ENCODE data around the gene MBNL2.
"Not testable (repeated sequence)": the region's sequence is repeated elsewhere in the genome, so short reads cannot be mapped to it uniquely, and the experiment has no call there.

Gene MBNL2, protein sequence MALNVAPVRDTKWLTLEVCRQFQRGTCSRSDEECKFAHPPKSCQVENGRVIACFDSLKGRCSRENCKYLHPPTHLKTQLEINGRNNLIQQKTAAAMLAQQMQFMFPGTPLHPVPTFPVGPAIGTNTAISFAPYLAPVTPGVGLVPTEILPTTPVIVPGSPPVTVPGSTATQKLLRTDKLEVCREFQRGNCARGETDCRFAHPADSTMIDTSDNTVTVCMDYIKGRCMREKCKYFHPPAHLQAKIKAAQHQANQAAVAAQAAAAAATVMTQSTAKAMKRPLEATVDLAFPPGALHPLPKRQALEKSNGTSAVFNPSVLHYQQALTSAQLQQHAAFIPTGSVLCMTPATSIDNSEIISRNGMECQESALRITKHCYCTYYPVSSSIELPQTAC

DNA sequence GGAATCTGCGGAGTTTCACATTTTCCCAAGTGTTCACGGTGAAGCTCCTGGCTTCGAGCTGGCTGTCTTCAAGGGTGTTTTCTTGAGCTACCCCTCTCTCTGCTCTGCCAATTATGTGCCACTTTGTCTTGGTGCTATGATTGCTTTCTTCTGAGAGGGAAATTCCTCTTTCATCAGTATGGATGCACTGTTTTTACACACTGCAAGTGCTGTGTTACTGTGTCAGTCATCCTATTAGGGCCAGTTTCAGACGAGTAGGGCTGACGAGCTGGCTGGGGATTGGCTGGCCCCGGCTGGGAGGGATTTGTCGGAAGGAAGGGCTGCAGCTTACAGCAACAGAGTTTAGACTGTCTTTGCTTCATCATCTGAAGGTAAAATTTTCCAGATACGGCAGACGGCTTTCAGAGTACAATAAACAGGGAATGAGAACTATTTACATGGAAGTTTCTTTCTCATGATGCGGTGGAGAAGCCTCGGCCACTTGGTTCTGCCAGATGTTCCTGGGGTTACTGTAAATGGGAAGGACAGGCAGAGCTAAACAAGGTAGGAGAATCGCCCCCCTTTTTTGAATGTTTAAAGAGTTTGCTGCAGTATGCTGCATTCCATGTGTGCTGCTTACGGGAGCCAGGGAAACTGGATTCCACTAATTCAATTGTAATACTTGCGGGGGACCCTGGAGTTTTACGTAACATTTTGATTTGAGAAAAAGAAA, at the start of gene MBNL2:
Gene MBNL2 (plus strand): TSS at position 345 of the 712 bp plus-strand sequence. CDS start 53,903 bp downstream, outside the sequence.
- peak; percentile 83 to 89 for DNase-seq

DNA sequence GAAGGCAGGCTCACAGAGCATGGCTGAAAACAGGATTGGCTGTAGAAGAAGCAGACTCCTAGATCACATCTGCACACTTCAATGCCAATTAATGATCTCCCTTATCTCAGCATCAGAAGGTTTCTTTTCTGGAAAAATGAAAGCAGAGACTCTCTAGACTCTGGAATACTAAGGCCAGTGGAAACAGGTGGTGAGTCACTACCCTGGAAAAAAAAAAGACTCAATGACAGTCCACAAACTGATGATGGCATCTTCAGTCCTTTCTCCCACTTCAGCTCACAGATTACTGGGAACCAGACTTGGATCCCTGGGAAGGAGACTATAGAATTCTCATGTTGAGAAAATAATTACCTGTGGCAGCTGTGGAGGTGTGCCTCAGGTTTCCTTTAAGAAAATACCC, 47.5 kb upstream of the MBNL2 start:
- no peak for DNase-seq

DNA sequence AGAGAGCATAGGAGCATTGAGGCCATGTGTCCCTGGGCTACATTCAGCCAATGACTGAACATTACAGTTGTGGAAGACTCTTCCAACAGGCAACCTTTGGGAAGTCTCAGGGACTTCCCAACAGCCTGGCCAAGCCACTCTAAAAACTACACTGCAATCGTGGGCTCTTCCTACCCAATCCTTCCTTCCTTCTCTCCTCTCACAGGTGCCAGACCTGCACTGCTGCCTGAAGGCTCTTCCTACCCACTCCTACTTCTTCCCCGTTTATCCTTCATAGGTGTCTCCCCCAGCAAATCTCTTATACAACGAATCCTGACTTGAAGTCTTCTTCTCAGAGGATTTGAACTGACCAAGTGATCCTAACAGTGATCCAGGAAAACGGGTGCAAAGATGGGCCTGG, 47.1 kb upstream of the MBNL2 start:
- no peak for DNase-seq

DNA sequence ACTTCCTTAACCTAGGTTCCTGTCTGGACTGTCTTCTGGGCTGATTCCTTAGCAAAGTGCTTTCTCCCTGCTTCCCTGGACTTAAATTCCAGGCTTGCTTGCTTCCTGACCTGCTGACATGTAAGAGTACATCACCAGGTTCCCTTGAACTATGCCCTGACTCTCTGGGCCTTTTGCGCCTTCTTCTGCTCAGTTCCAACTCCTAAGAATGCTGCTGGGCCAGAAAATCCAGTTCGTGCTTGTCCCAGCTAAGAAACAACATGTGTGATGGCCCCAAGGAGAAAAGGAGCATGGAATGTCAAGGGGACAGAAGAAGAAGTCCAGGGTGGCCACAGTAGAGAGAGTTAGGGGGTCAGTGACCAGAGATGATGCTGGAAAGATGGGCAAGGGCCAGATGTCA, 42.6 kb upstream of the MBNL2 start:
- no peak for DNase-seq

DNA sequence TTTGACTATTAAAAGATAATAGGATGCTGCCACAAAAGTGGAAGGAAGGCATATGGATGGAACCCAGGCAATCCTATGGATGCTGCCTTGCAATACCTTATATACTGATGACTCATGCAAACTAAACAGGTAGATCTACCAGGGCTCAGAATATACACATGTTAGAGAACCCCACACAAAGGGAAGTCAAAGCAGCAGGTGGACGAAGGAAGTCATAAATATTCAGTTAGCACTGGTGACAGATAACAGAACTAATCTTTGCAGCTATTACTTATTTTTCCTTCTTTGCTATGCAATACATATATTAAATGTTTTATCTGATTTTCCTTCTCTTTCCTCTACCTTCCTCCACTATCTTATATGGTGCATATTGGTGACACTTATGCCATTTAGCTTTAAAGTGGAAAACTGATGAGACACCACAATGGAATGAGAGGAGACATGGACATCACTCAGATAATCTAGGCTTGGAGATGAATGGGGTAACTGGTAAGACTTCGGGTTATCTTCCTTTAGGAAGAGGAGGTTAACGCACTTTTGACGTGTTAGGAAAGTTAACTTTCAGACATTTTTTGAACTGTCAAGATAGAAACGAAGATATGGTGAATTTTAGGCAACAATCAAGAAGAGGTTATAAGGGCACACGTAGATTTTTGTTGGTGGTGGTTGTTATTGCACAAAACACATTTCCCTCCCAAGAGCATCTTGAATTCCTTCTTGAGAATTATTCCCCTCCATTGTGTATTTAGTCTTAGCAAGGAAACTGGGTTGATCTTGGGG, 39.8 kb upstream of the MBNL2 start:
- DNase-seq = no peak

DNA sequence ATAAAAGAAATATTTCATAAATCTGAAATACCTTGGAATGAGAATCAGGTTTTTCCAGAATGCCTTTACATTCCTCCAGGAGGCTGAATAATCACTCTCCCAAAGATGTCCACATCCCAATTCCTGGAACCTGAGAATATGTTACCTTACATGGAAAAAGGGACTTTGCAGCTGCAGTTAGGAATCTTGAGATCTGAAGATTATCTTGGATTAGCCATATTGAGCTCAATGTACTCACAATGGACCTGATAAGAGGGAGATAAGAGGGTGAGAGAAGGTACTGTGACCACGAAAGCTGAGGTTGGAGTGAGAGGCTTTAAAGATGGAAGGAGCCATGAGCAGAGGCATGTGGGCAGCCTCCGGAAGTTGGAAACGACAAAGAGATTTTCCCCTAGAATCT, 36.8 kb upstream of the MBNL2 start:
- no peak for DNase-seq

DNA sequence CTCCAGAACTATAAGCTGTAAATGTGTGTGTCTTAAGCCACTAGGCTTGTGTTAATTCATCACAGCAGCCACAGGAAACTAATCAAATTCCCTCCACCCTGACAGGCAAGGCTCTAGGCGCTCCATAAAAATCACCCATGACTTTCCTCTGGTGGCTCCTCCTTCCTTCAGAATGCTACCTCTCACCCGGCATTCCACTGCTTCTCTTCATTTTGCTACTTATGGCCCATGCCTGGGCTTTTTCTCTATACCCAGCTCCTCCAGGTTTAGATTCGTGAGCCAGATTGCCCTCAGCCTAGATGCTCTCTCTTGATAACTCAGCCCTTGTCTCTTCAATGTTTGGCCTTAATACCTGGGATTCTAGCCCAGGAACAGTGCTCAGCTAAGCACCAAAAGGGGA, 36.4 kb upstream of the MBNL2 start:
- no peak for DNase-seq

DNA sequence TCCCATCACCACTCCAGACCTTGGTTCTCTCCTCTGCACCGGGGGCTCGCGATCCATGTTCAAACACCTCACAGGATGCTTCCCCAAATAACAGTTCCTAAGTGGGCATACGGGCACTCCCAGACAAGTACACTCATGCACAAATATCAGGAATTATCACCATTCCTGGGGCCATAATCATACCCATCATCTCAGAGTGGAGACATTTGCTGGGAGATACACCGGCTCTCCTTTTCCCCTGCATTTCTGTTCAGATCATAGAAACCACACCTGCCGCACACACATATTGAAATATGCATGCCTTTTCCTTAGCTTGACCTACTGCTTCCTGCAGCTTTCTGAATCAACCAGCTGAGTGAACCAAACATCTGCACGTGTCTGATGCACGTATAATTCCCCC, 33.9 kb upstream of the MBNL2 start:
- no peak for DNase-seq

DNA sequence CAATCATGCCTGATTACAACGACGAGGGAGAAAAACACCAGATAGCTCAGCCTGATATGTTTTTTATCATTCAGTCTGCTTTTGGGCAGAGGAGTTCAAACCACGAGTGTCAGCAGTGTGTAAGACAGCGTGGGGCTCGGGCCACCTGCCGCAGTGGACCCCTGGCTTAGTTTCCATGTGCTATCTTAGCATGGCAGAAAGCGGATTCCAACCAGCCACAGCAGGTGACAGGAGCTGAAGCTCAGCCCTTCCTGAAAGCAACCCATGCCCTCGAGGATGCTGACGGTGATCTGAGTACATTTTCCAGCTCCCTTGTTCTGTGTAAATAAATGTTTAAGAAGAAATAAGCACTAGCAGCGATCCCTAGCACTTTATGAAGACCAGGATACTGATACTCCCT, 32.2 kb upstream of the MBNL2 start:
- DNase-seq = no peak

DNA sequence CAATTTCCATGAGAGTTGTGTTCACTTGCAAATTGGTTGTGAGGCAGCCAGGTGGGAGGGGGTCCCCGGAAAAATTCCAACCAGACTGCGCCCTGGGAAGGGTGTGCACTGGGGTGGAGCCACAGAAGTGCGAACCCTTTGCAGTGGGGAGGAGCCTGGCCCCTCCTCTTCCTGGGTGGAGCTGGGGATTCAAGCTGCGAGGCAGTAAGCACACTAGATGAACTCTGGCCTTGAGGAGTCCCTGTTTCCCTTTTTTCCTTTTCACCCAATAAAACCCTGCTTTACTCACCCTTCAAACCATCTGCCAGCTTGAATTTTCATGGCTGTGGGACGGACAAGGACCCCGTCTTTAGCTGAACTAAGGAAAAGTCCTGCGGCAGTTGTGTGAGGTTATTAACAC, 31.0 kb upstream of the MBNL2 start:
- DNase-seq = no peak

DNA sequence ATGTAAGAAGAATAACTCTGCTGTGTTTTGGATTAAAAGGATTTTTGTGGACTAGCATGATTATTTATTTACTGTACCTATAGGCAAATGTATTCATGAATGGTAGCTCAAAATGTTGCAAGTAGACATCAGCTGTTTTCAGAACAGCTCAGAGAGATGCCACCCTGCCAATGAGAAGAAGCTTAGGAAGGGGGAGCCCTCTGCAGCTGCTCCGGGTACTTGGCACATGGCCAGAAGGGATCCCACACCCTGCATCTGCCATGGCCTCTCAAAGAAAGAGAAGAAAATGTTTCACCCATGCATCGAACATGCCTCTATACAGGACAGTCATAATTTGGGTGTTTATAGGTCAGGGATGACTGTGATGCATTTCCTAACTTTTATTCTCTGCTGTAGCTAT, 30.5 kb upstream of the MBNL2 start:
- DNase-seq = no peak

DNA sequence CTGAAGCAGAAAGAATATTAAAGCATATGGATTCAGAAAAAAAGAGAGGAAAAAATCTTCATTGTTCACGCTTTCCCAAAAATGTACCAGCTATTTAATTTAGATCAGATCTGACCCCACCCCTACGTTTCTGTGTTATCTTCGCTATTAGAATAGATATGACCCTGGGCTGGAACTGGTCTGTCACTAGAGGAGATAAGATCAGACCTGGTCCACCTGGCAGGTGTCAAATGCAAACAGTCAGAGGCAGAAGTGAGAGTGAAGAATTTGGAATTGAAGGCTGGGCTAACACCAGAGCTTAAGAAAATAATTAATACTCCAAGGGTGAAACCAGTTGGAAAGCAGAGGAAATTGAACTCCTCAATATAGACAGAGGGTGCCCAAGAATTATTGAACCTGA, 30.0 kb upstream of the MBNL2 start:
- no peak for DNase-seq

DNA sequence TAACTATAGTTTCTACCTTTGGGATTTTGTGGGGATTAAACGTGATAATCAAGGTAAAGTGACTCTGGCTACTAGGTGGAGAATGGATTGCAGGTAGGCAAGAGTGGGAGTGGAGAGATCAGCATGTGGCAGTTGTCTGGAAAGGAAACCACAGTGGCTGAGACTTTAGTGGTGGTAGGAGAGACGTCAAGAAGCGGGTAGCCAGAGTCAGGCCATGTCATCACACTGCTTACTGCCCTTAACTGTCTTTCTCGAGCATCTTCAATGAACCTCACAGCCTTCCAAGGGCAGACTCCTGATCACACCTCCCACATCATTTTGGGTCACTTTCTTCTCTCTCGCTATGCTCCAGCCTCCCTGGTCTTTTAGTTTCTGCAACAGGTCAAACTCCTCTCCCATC, 28.6 kb upstream of the MBNL2 start:
- no peak for DNase-seq

DNA sequence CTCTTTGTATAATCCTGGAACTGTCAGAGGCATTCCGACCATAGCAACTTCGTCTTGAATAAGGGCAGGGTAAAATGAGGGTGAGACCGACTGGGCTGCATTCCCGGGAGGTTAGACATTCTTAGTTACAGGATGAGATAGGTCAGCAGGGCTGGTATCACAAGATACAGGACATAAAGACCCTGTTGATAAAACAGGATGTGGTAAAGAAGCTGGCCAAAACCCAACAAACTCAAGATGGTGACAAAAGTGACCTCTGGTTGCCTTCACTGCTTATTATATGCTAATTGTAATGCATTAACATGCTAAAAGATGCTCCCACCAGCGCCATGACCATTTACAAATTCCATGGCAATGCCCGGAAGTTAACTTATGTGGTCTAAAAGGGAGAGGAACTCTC, 27.7 kb upstream of the MBNL2 start:
- DNase-seq = no peak

DNA sequence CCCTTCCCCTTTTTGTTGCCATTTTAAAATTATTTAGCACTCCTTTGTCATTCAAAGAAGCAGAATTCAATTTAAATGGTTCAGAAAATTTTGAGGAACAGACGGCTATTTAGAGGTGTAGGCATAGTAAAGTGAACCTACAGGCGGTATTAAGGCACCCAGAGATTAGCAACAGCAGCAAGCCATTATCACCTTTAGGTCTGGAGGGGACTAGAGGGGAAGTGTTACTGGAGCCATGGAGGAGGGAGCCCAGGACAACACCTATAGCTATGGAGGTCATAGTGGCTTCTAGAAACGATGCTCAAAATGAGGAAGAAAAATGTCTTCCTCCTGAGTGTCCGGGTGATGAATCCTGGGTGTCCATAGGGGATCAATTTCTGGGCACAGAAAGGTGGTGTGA, 25.8 kb upstream of the MBNL2 start:
- DNase-seq = no peak

DNA sequence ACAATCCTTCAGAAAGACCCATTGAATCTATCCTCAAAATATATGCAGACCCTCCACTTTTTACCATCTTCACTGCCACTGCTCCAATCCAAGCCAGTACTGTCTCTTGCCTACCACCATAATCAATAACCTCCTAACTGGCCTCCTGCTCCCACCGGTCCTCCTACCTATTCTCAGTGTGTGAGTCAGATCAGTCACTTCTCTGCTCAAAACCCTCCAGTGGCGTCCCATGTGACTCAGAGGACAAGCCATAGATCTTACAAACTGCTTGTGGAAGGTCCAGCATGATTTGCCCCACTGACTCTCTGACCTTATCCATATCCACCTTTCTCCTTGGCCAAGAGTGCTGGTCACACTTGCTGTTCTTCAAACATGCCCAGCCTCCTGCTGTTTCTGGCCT, 23.4 kb upstream of the MBNL2 start:
- no peak for DNase-seq

DNA sequence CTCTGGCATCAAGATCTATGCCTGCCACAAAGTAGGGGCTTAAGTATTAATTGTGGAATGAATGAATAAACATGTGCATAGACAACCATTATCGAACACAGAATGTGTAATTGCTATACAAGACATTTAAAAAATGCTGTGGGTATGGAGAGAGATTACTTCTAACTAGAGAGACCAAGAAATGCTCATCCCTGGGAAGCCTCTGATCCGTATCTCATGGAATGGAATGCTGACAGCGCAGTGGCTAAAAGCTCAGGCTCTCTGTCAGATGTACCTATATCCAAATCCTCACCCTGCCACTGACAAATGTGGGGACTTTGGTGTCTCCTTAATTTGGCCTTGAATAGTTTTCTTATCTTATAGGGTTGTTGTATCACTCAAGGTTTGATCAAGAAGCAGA, 22.7 kb upstream of the MBNL2 start:
- no peak for DNase-seq

DNA sequence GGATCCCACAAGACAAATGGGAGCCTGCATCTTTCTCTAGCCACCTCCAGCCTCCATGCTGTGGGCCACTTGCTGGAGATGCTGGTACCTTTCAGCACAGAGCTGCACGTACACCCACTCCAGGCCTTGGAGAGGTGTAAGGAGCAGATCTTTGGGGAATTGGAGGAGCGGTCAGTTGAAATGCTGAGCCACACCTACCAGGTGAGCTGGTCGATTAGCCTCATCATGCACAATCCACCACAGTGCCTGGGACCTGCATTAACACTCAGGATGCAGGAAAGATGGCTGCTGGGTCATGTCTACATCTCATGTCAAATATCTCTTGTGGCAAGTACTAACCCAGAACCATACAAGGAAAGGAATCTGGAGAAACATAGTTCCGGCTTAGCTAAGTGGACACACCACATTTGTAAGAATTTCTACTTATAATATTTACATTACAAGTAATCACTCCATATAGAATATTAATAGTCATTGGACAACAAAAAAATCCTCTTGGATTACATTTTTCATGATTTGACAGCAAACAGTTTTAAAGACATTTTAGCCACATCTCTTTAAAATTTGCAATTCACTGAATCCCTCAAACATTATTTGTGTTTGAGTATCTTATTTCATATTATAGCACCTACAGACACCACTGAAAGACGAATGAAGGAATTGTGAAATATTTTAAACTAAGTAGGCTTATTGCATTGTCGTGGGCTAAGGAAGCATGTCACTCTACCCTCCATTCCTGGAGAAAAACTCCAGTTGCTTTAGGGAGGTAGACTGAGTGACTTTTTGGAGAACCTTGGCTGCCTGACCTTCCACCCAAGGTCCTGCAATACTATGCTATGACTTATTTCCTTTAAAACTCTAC, 21.8 kb upstream of the MBNL2 start:
- DNase-seq = no peak

DNA sequence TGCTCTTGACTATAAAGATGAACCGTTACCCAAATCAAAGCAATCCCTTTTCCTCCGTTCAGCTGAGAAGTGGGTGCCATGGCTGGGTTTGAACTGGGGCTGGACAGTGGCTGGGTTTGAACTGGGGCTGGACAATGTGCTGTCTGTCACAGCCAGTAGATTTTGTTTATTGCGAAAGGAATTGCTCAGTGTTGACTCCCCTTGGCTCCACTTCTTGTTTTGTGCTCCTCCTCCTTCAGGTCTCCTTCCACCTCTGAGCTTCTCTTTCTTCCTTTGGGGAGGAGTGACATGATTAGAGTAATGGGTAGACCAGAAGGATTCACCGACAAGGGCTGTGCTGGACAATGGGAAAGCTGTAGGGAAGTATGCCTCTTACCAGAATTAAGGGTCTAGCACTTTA, 19.4 kb upstream of the MBNL2 start:
- DNase-seq = no peak

DNA sequence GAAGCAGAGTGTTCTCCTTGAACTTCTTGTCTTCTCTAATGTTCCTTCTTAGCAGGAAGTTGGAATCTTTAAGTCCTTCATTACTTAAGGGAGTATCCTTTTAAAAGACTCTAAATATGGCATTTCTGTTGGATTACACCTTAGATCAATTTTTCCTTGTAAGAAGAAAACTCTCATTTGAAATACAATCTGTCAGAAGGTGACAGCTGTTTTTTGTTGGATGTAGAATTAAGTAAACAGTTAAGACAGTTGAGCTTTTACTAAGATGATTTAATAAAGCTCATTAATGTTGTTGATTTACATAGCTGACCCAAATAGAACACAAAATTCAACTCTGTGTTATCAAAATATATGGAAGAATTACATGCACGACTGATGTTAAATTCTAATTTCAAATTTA, 16.7 kb upstream of the MBNL2 start:
- no peak for DNase-seq

DNA sequence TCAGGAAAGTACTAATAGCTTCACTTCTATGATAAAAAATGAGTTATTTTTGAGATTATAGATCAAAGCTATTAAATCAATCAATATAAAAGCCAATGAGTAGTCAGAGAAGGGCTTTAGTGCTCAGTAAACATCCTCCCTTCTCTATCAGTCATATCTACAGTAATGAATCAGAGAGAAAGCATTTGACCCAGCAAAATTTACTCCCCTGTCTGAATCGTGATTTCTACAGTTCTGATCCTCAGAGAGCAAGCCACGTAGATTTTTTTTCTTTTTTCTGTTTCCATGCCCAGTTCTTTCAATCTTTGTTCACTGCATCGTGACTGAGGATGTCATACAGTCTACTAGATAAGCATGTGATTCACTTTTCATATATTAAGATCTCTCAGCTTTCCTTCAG, 16.2 kb upstream of the MBNL2 start:
- no peak for DNase-seq

DNA sequence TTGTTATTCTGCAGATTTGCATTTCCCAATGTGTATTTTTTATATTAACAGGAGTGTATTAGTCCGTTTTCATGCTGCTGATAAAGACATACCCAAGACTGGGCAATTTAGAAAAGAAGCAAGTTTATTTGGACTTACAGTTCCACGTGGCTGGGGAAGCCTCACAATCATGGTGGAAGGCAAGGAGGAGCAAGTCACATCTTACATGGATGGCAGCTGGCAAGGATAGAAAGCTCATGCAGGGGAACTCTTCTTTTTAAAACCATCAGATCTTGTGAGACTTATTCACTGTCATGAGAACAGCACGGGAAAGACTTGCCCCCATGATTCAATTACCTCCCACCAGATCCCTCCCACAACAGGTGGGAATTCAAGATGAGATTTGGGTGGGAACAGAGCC, 14.9 kb upstream of the MBNL2 start:
- not testable (repeated sequence) for DNase-seq

DNA sequence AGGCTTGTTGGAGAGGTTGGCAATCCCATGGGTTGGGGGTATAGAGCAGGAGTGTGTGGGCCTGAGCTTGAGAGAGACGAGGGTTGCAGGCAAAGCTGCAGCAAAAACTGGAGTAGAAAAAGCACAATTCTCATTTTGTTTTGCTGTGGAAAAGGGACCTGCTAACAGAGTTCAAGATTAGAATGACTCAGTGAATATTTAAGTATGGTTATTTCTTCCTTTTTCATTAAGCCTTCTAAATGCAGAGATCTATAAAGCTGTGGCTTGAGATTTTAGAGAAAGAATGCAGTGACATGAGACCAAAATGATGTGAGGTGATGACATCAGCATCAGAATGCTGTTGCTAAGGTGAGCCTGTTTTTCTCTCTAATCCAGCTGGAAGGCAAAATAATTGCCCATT, 10.8 kb upstream of the MBNL2 start:
- no peak for DNase-seq
